CD14-positive monocyte (primary cell): ENCODE results near the gene PIGR. TPM values are rescaled to one million over a fixed set of nuclear protein-coding genes. Genes with fewer than 3 reads are reported as not detected.

Experiments
- DNase-seq, 3 donors: peaks; one replicate each; pipeline ENCODE4 v3.0.0-alpha.2; 2011 to 2022
- H2AFZ ChIP-seq: 2 replicates; pipeline ENCODE4 v1.6.0; 2012; ENCODE audit warnings: mild to moderate bottlenecking, low read depth, low read length, inconsistent platforms; ENCODE audit not compliant: insufficient read depth, poor library complexity, severe bottlenecking
- H3K27ac ChIP-seq, 2 donors: 1 replicate in 1 of 2; 2 replicates in 1 of 2; pipeline ENCODE4 v1.5.1; 2012 to 2013; ENCODE audit warnings: low read length in 2 of 2, control low read depth in 1 of 2, inconsistent platforms in 1 of 2, low read depth in 1 of 2, mild to moderate bottlenecking in 1 of 2
- H3K27me3 ChIP-seq, 2 donors: one replicate each; pipeline versions ENCODE4 v1.6.0 to v1.6.1; 2011 to 2013; ENCODE audit warnings: low read length in 2 of 2; ENCODE audit not compliant: control insufficient read depth in 2 of 2, insufficient read depth in 2 of 2
- H3K36me3 ChIP-seq, 2 donors: replicated peaks in 1 of 2; 1 replicate in 1 of 2; 2 replicates in 1 of 2; pipeline versions ENCODE4 v1.5.1 to v1.6.1; 2012 to 2013; ENCODE audit warnings: low read length in 2 of 2, control low read depth in 1 of 2, inconsistent platforms in 1 of 2, mild to moderate bottlenecking in 1 of 2; ENCODE audit not compliant: insufficient read depth in 2 of 2, control insufficient read depth in 1 of 2
- H3K4me1 ChIP-seq, 2 donors: 1 replicate in 1 of 2; 2 replicates in 1 of 2; pipeline versions ENCODE4 v1.5.1 to v1.6.1; 2012 to 2013; ENCODE audit warnings: low read length in 2 of 2, control low read depth in 1 of 2, inconsistent platforms in 1 of 2, mild to moderate bottlenecking in 1 of 2, moderate library complexity in 1 of 2; ENCODE audit not compliant: insufficient read depth in 2 of 2, control insufficient read depth in 1 of 2
- H3K4me2 ChIP-seq: replicated peaks from 2 replicates; pipeline ENCODE3; 2012; ENCODE audit warnings: low read length, moderate library complexity, mild to moderate bottlenecking; ENCODE audit not compliant: poor library complexity, severe bottlenecking; ENCODE audit errors: extremely low read depth
- H3K4me3 ChIP-seq, 3 experiments: fragments of 200-600 bp in 1 of 3; sonication (generic) in 1 of 3; replicated peaks in 1 of 3; 1 replicate in 2 of 3; 2 replicates in 1 of 3; pipeline ENCODE4 v1.5.1; 2011 to 2013; ENCODE audit warnings: low read length in 3 of 3, mild to moderate bottlenecking in 3 of 3, control low read depth in 2 of 3, low read depth in 2 of 3, inconsistent platforms in 1 of 3, moderate library complexity in 1 of 3
- H3K79me2 ChIP-seq: 2 replicates; pipeline ENCODE4 v1.6.0; 2012; ENCODE audit warnings: mild to moderate bottlenecking, control low read depth, inconsistent platforms, low read length, moderate library complexity; ENCODE audit not compliant: insufficient read depth
- H3K9ac ChIP-seq: 2 replicates; pipeline ENCODE4 v1.6.0; 2017; ENCODE audit warnings: low read length, mild to moderate bottlenecking; ENCODE audit not compliant: insufficient read depth, poor library complexity, severe bottlenecking
- H3K9me3 ChIP-seq, 2 donors: replicated peaks in 1 of 2; 1 replicate in 1 of 2; 2 replicates in 1 of 2; pipeline versions ENCODE4 v1.5.1 to v1.6.1; 2012 to 2013; ENCODE audit warnings: low read length in 2 of 2, control low read depth in 1 of 2; ENCODE audit not compliant: control insufficient read depth in 1 of 2, insufficient read depth in 1 of 2
- H4K20me1 ChIP-seq: 2 replicates; pipeline ENCODE4 v1.6.0; 2012; ENCODE audit warnings: mild to moderate bottlenecking, low read length, control low read depth, moderate library complexity; ENCODE audit not compliant: insufficient read depth
- H3K27ac Mint-ChIP-seq, 7 donors: one replicate each; pipeline ENCODE4 v1.8.0; 2020; ENCODE audit warnings: mild to moderate bottlenecking in 7 of 7, mixed read lengths in 7 of 7, moderate library complexity in 6 of 7, inconsistent platforms in 2 of 7
- H3K27me3 Mint-ChIP-seq, 3 donors: one replicate each; pipeline ENCODE4 v1.8.0; 2021 to 2022; ENCODE audit warnings: low read depth in 3 of 3, mild to moderate bottlenecking in 3 of 3, mixed read lengths in 3 of 3, moderate library complexity in 3 of 3, inconsistent platforms in 1 of 3
- H3K36me3 Mint-ChIP-seq, 2 donors: one replicate each; pipeline ENCODE4 v1.8.0; 2020; ENCODE audit warnings: mixed read lengths in 2 of 2, inconsistent platforms in 1 of 2, mild to moderate bottlenecking in 1 of 2
- H3K4me1 Mint-ChIP-seq: one replicate; pipeline ENCODE4 v1.8.0; 2020; ENCODE audit warnings: mild to moderate bottlenecking, mixed read lengths
- H3K4me3 Mint-ChIP-seq, 2 donors: one replicate each; pipeline ENCODE4 v1.8.0; 2020; ENCODE audit warnings: mild to moderate bottlenecking in 2 of 2, mixed read lengths in 2 of 2, moderate library complexity in 1 of 2
- H3K9me3 Mint-ChIP-seq, 7 donors: one replicate each; pipeline ENCODE4 v1.8.0; 2020 to 2022; ENCODE audit warnings: mixed read lengths in 7 of 7, mild to moderate bottlenecking in 6 of 7, moderate library complexity in 6 of 7, inconsistent platforms in 2 of 7
- WGBS: methylation state at CpG from one replicate; pipeline ENCODE4 v1.1.5; 2013; ENCODE audit warnings: missing lambda C conversion rate; ENCODE audit not compliant: insufficient coverage; 5-methylcytosine and 5-hydroxymethylcytosine counted together
- intact Hi-C, 2 donors: fragments of 100-400 bp; cut with micrococcal nuclease; formaldehyde crosslinking; loops; one replicate each; pipeline versions ENCODE4 v1.15.0 to v1.15.1; 2023
- polyA plus RNA-seq, 3 donors: library from polyadenylated mRNA; depleted of rRNA in 1 of 3; unstranded in 2 of 3; stranded (reverse) in 1 of 3; fragments of 300-500 nt in 2 of 3; fragments of >200 nt in 1 of 3; fragmentation: Illumina TruSeq in 2 of 3; gene quantifications; 1 replicate in 2 of 3; 2 replicates in 1 of 3; pipeline ENCODE4 v1.2.3, GENCODE V29; 2012 to 2021
- TF ChIP-seq, protein P1 (sequence below): fragments of 200-600 bp; IDR thresholded peaks from one replicate; pipeline ENCODE4 v1.8.0; 2022; ENCODE audit warnings: antibody characterized with exemption, mild to moderate bottlenecking

The PIGR gene
- polyA plus RNA-seq, 3 donors, result 0.01 TPM; not detected in 2

DNA sequence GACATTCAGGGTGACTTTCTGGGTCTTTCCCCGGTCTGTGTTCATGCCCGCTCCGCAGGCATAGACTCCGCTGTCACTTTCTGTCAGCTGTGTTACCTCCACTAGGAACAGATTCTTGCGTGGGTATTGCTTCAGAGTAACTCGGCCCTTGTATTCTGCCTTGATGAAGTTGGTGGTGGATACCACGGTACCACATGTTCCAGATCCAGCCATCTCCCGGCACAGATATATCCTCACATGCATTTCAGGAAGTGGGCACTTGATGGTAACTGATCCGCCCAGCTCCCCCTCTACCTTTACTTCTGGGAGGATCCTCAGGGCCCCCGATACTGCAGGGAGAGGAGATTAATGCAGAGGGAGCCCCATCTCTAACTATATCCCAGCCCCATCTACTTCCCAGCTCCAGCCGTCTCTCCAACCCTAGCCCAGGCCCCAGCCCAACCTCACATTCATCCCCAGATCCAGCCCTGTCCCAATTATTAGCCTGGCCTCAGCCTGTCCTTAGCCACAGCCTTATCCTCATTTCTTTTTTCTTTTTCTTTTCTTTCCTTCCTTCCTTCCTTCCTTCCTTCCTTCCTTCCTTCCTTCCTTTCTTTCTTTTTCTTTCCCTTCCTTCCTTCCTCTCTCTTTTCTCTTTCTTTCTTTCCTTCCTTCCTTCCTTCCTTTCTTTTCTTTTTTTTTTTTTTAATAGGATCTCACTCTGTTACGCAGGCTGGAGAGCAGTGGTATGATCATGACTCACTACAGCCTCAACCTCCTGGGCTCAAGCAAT is 32.3 kb downstream of the PIGR start:
- Histone ChIP-seq H4K20me1 (no peaks in the 10 kb centered on the region), H3K36me3 (no peaks in the 10 kb centered on the region), H3K27me3 (peaks cover 21 to 25% of the 10 kb centered on the region in 2 donors), H3K9me3 (no peaks in the 10 kb centered on the region), H3K27ac (no peak overlapping the region), H3K4me3 (no peak overlapping the region), H3K79me2 (no peaks in the 10 kb centered on the region), H2AFZ (no peak overlapping the region), H3K4me1 (peaks cover 9 to 10% of the 10 kb centered on the region in 2 donors), H3K4me2 (no peak overlapping the region), H3K9ac (no peak overlapping the region)
- TF ChIP-seq, protein P1, sequence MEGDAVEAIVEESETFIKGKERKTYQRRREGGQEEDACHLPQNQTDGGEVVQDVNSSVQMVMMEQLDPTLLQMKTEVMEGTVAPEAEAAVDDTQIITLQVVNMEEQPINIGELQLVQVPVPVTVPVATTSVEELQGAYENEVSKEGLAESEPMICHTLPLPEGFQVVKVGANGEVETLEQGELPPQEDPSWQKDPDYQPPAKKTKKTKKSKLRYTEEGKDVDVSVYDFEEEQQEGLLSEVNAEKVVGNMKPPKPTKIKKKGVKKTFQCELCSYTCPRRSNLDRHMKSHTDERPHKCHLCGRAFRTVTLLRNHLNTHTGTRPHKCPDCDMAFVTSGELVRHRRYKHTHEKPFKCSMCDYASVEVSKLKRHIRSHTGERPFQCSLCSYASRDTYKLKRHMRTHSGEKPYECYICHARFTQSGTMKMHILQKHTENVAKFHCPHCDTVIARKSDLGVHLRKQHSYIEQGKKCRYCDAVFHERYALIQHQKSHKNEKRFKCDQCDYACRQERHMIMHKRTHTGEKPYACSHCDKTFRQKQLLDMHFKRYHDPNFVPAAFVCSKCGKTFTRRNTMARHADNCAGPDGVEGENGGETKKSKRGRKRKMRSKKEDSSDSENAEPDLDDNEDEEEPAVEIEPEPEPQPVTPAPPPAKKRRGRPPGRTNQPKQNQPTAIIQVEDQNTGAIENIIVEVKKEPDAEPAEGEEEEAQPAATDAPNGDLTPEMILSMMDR, result no peak
- Mint-ChIP-seq H3K27me3 (peaks cover 25 to 43% (median 28%) of the 10 kb centered on the region in 3 donors), H3K36me3 (peaks cover 0 to 7% of the 10 kb centered on the region in 2 donors), H3K4me1 (peaks cover 24% of the 10 kb centered on the region), H3K27ac (peak overlapping the region in 1 of 7 donors; percentile 34), H3K9me3 (peaks cover 0 to 11% (median 1%) of the 10 kb centered on the region in 7 donors), H3K4me3 (no peak overlapping the region)
- intact Hi-C loops, result loop anchor here (2.0 to 10.0 kb wide), 5 partner anchors 47 to 279 kb away; partner anchors contain the start of genes DYRK3 (in 2 of the 2), IL20 (in 2 of the 2) and FCAMR (in 1 of the 2)
- DNase-seq, result no peak
- 44% methylated on average over 2 of the region's 12 CpGs for WGBS

DNA sequence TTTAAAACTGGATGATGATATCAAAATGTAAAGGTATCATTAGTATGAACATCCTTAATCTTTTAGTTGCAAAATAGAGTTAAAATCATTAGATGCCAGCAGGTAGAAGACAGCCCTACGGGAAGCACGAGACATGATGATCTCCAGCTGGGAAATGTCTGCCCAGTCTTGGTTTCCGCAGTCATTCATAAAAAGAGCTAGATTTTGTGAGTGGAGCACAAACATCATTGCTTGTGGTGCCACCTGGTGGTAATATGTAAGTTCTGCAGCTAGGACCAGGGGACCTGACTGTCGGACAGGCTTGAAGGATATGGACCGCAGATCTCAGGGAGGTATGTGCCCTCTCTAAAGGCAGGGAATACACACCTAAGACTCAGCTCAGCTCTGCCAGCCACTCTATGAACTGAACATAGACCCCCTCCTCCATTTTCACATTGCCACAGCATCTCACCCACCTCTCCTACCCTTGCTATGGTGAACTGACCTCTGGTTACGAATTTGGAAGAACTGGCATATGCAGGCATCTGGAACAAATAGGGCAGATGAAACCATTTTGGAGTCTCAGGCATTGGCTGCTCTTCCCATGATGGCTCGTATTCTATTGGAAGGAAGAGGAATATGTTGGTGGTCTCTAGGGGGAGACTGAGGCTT is 33.7 kb downstream of the PIGR start:
- H3K27me3 ChIP-seq, result peaks cover 30 to 39% of the 10 kb centered on the region in 2 donors
- Mint-ChIP-seq H3K36me3 (peaks cover 0 to 14% of the 10 kb centered on the region in 2 donors), H3K27ac (peak overlapping the region in 2 of 7 donors; percentile 27 to 60), H3K27me3 (peaks cover 35 to 52% (median 40%) of the 10 kb centered on the region in 3 donors), H3K4me1 (peaks cover 24% of the 10 kb centered on the region), H3K4me3 (no peak overlapping the region), H3K9me3 (peaks cover 0 to 19% (median 2%) of the 10 kb centered on the region in 7 donors)
- no peaks in the 10 kb centered on the region for H4K20me1 ChIP-seq
- no peak overlapping the region for H3K9ac ChIP-seq
- no peak overlapping the region for H3K4me2 ChIP-seq
- H3K4me1 ChIP-seq, result peaks cover 10 to 11% of the 10 kb centered on the region in 2 donors
- H3K9me3 ChIP-seq, result no peaks in the 10 kb centered on the region
- no peaks in the 10 kb centered on the region for H3K79me2 ChIP-seq
- DNase-seq, result peak; percentile 65 to 84 (median 75)
- 33% methylated on average over 5 of the region's 7 CpGs for WGBS
- no peak overlapping the region for H3K27ac ChIP-seq
- TF ChIP-seq, protein P1, result peak; percentile 88
- no peak overlapping the region for H3K4me3 ChIP-seq
- intact Hi-C loops, result loop anchor here (2.0 to 10.0 kb wide), 5 partner anchors 45 to 278 kb away; partner anchors contain the start of genes DYRK3 (in 2 of the 2), IL20 (in 2 of the 2) and FCAMR (in 1 of the 2)
- H3K36me3 ChIP-seq, result no peaks in the 10 kb centered on the region
- H2AFZ ChIP-seq, result no peak overlapping the region
